GM18858 (cell line): ENCODE measurements around the gene ZNF326.
A peak's percentile ranks its signal among the peaks of the same experiment; 100 is the strongest.
"Not testable (repeated sequence)": the region's sequence is repeated elsewhere in the genome, so short reads cannot be mapped to it uniquely, and the experiment has no call there.

Source experiments
- ATAC-seq: cut with Tn5 transposase; IDR thresholded peaks from one replicate; pipeline ENCODE4 v1.9.1; 2021; ENCODE audit not compliant: unreplicated experiment

Gene ZNF326

DNA sequence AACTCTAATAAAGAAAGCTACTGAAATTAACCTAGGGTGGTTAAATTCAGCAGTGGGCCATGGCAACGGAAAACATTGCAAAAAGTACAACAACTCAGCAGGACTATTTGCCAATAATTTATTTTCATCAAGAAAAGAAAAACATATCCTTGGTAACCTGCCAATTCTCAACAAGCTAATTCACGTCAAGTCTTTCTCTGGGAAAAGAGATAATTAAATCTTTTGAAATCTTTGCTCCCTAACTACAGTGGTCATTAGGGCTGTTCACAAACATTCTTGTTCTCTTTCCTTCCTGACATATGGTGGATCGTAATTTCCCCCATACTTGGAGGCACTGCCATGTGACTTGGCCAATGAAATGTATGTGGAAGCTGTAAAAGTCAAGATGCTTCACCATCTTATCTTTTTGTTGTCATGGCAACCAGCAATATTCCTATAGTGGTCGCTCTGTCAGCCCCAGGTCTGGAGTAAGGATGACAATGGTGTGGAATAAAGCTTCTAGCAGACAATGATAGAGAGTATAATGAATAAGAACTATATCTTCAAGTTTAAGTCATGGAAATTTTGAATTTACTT, 29.6 kb upstream of the ZNF326 start:
- ATAC-seq, result no peak

DNA sequence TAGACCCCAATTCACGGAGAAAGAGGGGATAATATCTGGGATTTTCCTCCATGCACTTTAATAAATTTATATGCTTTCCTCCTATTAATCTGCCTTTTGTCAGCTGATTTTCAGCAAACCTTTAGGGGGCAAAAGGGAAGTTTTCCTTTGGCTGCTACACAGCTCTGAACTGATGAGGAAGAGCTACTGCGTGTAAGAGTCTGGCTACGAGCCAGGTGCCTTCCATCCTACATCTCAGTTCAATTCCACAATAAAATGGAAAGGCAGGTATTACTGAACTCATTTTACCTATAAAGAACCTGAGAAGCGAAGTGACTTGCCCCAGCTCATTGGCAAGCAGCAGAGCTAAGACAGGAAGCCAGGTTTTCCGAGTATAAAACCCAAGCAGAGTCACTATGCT, 28.3 kb upstream of the ZNF326 start:
- ATAC-seq, result no peak

DNA sequence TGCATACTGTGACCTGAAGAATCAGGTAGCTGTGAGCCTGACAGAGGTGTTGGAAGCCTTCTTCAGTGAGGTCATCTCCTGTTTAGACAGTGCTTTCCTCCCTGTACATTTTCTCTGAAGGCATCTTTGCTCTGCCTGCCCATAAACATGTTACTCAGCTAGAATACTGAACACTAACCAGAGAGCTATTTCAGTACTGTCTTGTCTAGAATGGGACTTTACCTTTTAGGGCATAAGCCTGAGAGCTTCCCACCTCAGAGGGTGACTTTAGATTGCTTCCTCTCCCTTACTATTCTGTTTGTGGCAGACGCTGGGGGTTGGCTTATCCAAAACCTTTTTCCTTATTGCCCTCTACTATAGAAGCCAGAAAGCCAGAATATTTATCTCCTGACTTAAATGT, 23.3 kb upstream of the ZNF326 start:
- peak; percentile 89 for ATAC-seq

DNA sequence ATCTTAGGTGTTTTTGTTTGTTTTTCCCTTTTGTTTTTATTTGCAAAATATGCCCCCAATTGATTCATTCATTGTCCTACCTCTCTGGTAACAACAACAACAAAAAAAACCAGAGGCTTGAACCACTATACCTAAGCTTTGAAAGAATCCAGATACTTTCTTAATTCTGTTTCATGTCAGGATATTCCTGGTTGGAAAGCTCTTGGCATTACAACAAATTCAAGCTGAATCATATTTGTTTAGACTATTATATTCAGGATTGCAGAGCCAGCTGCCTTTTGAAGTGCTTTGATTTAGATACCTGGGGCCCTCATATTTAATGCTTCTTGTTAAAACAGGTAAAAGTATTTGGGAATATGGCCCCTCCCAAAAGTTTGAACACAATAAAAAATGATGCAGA, 22.9 kb upstream of the ZNF326 start:
- ATAC-seq, result no peak

DNA sequence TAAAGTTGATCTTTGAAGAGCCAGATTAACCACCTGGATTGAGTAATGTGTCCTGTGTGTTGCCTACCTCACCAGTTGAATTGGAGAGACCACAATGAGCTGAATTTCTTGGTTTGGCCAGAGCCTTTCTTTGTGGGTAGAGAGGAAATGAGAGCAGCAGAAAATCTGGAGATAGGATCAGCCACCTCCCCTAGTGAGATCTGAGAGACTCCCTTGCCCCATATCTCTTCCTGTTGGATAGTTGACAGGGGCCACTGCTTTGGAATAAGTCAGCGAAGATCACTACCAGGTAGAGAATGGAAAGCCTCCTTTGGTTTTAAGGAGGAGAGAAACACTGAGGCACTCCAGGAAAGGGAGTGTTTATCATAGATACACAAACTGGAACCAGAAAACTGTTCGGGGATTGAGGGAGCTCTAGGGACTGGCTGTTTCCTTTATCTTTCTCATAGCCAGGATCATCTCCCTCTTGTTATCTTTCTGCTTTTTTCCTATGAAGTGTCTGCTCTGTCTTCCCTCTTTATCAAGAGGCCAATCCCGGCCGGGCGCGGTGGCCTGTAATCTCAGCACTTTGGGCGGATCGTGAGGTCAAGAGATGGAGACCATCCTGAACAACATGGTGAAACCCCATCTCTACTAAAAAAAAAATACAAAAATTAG, 21.3 kb upstream of the ZNF326 start:
- no peak for ATAC-seq

DNA sequence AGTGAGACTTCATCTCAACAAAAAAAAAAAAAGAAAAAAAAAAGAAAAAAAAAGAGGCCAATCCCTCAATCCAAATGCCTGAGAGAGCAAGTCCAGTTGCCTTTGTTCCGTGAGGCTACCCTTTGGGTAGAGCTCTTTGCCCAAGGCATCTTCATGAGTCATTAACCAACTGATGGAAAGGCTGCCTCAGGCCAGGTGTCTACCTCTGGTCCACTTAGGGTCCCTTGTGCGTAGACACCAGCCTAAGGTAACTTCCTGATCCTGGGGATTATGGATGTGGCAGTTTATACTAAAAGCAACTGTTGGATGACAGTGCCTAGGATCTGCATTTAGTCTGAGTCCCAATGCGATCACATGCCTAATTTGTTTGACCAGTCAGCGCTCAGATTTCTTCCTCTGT, 20.7 kb upstream of the ZNF326 start:
- ATAC-seq, result no peak

DNA sequence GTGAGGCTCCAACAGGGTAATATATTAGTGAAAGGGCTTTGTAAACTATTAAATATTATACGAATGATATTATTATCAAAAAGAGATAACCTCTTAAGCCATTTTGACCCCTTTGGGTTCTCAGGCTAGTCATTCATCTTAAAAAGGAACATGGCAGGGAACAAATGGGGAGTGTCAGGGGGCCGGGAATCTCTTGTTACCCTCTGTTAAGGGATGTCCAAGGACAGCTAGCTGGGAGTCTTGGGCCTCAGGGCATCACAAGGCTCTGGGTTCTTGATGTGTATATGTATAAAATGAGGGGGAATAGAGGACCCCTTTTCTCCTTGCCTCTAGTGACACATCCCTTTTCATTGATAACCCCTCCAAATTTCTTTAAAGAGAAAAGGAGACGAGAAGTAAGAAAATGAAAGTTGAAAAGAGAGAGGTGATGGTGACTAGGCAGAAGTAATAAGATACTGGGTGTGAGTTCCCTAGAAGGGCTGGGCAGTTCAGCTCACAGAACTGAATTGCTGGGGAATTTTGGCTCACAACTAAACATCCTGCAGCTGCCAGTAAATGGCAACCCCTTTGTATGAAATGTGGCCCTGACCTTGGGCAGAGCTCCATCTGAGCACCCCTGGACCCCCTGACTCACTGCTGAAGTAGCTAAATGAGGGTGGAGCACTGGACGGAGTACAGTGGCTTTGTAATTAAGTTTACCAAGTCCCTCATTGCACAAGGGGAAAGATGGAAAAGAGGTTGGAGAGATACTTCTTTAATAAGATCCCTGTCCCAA, 20.0 kb upstream of the ZNF326 start:
- no peak for ATAC-seq

DNA sequence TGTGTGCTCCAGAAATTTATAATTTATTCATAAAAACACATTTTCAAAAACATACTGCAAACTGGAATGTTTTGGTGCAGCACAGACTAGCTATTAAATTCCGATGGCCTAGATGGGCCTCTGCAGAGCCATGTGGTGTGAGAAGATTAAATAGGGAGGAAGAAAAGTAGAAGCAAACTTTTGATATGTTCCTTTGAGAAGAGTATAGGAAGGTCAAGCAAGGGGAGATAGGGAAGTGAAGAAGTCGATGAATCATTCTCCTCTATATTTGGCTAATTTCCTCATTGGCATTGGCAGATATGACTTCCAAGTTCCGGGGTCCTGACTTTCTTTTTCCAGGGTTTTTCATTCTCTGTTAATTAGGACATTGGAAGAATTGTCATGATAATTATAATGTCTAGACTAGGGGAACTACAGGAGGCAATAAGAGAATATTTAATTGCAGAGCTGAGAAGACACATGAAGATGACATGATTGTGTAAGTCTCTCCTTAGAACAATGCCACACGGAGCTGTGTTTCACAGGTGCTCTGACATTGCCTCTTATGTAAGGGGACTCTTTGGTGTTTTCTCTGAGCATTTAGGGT, 19.3 kb upstream of the ZNF326 start:
- ATAC-seq, result no peak

DNA sequence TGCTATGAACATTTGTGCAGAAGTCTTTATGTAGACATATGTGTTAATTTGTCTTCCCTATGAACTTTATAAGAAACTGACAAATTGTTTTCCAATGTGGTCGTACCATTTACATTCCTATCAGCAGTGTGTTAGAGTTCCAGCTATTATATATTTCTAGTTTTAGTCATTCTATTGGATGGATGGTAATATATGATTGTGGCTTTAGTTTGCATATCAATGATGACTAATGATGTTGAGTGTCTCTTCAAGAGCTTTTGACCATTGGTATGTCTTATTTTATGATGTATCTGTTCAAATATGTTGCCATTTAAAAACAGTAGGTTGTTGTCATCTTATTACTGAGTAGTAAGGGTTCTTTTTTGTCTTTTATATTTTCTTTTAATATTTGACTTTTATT, 16.2 kb upstream of the ZNF326 start:
- ATAC-seq, result no peak

DNA sequence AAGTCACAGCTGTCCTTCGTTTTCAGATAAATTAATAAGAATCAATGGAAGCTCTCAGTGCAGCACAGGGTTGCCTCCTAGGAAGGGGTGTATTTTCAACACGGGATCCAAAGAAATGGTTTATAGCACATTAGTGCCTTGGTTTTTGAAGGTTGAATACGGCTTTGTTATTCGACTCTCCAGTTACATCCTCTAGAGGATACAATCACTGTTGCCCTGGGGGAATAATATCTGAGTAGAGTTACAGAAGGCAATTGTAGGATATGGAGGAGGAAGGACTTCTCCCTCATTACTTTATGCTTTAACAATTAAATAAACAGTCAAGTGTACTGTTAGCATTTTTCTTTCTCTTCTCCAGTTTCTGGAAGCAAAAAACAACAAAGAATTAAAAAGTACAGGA, 14.3 kb upstream of the ZNF326 start:
- no peak for ATAC-seq

DNA sequence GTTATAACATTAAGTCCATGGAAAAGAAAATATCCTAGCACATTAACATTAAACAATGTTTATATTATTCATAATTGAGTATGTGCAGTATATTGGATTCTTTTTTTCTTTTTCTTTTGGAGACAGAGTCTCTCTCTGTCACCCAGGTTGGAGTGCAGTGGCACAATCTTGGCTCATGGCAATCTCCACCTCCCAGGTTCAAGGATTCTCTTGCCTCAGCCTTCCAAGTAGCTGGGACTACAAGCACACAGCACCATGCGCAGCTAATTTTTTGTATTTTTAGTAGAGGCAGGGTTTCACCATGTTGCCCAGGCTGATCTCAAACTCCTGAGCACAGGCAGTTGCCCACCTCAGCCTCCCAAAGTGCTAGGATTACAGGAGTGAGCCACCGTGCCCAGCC, 12.1 kb upstream of the ZNF326 start:
- not testable (repeated sequence) for ATAC-seq

DNA sequence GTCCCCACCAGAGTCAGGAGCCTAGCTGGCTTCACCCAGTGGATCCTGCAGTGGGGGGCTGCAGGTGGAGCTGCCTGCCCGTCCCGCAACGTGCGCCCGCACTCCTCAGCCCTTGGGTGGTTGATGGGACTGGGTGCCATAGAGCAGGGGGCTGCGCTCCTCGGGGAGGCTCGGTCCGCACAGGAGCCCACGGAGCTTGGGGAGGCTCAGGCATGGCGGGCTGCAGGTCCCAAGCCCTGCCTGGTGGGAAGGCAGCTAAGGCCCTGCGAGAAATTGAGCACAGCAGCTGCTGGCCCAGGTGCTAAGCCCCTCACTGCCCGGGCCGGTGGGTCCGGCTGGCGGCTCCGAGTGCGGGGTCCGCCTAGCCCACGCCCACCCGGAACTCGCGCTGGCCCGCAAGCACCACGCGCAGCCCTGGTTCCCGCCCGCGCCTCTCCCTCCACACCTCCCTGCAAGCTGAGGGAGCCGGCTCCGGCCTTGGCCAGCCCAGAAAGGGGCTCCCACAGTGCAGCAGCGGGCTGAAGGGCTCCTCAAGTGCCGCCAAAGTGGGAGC, 10.3 kb upstream of the ZNF326 start:
- not testable (repeated sequence) for ATAC-seq

DNA sequence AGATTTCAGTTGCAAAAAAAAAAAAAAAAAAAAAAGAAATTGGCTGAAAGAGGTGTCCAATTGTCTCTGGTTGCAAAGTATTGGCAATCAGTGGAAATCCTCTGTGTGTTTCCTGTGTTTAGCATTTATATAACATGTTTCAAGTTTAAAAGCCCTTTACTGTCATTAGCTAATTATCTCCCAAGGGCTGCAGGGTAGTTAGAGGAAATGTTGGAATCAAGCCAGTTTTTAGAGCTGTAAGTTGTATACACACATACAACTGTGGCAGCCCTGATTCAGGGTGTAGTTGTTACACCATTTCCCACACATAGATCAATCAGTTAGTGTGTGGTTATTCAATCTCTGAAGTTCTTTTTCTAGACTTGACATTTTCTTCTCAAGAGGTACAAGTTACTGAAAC, 8.9 kb upstream of the ZNF326 start:
- ATAC-seq, result no peak

DNA sequence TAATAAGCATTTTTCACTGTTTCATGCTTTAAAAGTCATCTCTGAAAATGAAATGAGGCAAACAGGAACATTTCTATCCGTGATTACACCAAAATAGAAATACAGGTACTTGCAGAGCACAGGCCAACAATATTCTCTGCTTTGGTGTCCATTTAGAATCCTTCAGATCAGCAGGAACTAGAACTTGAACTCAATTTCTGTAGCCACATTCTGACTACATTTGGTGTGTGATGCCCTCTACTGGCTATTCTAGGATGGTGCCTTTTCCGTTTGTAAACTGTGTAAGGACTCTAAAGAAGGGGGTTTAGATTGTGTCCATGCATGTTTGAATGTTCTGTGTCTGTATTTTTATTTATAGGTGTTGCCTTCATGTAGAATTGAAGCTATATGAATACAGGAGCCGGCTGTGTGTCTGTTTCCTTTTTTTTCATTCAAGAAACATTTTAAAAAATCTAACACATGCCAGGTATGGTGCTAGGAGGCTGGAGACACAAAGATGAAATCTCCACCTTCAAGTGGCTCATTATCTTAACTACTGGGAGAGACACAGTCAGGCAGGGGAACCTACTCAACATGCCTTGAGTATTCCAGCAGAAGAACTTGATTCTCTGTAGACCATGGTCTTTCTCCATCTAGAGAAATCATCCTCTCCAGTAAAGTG, 7.6 kb upstream of the ZNF326 start:
- ATAC-seq, result peak; percentile 89

DNA sequence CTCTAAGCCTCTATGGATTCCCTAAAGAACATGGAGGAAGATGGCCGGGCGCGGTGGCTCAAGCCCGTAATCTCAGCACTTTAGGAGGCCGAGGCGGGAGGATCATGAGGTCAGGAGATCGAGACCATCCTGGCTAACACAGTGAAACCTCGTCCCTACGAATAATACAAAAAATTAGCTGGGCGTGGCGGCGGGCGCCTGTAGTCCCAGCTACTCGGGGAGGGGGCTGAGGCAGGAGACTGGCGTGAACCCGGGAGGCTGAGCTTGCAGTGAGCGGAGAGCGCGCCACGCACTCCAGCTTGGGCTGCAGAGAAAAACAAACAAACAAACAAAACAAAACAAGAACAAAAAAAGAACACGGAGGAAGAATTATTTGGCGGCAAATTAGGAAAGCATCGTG, 5.8 kb upstream of the ZNF326 start:
- no peak for ATAC-seq

DNA sequence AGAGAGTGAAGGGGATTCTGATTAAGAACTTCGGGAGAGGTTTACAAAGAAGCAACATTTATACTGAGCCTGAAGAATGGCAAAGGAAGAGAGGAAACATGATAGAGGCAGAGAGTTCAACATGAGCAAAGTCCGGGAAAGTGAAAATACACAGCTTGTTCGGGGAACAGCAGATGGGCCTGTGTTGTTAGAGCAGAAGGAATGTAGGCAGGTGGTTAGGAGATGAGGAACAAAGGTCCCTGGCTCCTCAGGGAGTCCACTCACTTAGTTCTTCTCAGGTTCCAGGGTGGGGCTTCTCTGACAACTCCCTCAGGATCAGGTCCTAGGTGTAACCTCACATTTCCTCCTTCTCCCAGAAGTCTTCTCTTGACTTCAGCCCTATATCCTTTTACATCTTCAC, 5.1 kb upstream of the ZNF326 start:
- ATAC-seq, result no peak

DNA sequence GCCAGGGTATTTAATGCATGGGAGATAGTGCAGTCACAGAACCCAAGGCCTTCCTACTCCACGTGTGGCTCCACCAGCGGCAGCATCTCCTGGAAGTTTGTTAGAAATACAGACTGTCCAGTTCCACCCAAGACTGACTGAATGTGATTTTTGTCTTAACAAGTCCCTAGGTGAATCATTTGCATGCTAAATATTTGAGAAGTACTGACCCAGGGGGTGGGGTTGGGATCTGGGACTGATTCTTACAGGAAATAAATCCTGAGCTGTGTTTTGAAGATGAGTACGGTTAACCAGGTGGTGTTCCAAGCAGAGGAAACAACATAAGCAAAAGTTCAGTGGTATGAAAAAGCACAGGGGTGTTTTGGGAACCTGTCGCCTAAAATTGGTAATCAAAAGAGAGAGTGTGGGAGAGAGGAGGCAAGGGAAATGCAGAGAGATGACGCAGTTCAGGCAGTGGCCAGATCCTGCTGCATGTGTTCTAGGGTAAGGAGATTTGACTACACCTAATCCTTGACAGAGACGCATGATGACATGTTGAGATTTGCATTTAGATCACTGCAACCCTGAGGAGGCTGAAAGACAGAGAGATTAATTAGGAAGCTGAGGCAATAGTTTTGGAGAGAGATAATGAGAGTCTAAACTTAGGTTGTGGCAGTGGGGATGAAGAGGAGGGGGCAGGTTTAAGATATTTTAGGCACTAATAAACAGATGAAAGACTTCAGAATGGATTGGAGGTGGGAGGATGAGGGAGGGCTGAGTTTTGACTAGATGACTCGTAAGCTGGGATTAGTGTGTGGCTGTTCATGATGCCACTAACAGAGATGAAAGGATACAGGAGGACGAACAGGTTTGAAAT, 3.7 kb upstream of the ZNF326 start:
- no peak for ATAC-seq

DNA sequence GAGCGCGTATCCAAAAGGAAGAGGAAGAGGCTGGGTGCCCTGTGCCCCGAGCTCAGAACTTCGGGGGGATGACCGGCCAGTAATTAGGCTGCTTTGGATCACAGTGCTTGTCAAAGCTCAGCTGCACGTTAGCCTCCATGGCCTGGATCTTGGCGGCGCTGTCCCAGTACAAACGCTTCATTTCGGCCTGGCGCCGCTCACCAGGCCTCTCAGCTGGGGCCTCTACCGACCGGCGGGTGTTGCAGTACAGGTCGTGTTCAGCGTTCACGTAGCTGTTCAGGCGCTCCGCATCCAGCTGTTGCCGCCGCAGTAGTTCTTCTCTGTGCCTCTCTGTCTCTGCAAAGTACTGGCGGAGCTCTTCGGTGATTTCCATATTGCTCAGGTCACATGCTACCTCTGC, 1.4 kb upstream of the ZNF326 start:
- ATAC-seq, result no peak

DNA sequence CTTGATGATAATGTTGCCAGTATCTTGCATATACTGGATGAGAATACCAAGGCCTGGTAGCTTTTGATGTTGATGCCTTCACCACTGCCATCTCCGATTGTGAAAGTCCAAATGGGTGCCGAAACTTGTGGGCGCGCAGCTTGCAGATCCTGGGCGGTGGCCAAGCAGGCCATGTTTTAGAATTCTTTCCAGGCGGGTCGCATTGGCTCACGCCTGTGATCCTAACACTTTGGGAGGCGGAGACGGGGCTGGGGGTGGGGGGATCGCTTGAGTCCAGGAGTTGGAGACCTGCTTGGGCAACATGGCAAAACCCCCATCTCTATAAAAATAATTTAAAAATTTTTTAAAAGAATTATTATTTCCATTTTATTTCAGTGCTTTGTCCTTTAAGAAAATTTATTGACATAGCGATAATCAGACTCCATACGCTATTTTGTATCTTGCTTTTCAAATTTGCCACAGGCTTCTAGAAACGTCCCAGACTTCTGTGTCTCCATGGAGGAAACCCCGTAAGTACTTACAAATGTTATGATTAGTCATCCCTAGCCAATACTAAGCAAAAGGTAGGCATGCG, 592 bp upstream of the ZNF326 start:
- ATAC-seq, result no peak
